Inferior parietal cortex (tissue), 1 donor: ENCODE measurements around the gene DGCR8.

ENCODE experiments used
- DNase-seq: peaks from one replicate; pipeline ENCODE4 v3.0.0-alpha.2; 2016; ENCODE audit errors: extremely low spot score

Gene DGCR8

DNA sequence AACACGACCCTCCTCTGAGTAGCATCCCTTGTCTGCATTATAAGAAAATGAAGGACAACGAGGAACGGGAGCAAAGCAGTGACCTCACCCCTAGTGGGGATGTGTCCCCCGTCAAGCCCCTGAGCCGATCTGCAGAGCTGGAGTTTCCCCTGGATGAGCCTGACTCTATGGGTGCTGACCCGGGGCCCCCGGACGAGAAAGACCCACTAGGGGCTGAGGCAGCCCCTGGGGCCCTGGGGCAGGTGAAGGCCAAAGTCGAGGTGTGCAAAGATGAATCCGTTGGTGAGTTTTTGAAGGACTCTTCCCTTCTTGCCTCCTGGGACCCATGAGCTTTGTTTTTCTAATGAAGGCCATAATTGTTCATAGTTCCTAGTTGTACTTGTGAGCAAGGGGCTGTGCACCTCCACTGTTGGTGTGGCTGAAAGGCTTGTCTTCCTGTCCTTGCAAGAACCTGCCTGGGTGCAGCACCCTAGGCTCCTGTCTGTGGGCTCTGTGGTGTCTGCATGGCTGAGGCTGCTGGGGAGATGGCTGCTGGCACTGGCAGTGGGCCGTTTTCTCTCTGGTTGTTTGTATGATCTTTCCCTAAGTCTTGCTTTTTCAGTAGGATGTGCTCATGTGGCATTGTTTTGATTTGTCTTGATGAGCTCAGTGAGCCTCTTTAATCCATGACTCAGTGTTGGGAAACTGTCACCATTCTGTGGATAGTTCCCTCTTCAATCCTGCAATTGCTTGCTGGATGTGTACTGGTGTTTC is 10.1 kb downstream of the DGCR8 start:
- no peak for DNase-seq

DNA sequence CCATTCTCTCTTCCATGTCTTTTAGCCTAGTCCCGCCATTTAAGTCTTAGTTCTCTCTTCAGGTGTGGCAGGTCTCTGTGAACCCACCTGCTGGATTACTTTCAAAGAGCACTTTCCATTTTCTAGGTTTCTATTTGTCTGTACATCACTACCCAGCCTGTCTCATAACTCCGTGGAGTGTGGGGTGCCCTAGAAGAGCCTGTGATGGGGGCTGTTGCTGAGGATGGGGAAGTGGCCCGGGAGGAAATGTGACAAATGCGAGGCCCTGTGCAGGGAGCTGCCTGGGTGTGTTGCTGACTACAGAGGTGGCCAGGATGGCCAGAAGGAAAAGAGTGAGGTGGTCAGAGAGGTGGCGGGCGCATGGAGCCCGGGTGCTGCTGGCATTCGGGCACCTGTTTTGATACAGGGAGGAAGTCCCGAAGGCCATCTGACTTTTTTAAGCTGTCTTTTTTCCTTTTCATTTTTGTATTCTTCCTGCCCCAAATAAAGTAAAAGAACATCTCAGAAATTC is 10.7 kb downstream of the DGCR8 start:
- DNase-seq: no peak

DNA sequence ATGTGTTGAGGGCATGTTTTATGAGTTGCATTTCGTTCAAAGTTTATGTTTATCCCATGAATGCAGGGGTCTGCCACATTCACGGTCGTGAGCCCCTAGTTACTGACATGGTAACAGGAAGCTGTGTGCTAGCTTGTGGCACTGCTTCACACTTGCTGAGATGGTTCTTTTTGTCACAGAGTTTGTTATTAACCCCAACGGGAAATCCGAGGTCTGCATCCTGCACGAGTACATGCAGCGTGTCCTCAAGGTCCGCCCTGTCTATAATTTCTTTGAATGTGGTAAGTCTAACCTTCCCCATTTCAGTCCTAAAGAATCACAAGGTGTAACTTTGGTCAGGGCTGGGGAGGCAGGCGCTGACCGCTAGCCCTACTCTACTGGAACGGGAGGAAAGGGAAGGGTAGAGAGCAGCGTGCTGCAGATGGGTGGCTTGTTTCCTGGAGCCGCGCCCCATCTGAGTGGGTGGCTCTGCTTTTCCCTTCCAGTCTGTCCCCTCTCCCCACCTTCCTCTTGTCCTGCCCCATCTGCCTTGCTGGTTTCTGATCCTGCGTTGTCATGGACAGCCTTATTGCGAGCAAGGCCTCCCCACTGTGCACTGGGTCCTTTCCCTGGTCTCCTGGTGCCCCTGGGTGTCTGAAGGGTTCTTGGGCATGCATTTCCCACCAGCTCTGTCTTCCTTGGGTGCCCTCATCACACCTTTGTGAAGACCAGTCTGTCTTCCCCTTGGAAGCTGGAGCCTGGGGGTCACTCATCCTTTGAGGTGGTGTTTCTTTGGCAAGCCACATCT is 11.8 kb downstream of the DGCR8 start:
- no peak for DNase-seq

DNA sequence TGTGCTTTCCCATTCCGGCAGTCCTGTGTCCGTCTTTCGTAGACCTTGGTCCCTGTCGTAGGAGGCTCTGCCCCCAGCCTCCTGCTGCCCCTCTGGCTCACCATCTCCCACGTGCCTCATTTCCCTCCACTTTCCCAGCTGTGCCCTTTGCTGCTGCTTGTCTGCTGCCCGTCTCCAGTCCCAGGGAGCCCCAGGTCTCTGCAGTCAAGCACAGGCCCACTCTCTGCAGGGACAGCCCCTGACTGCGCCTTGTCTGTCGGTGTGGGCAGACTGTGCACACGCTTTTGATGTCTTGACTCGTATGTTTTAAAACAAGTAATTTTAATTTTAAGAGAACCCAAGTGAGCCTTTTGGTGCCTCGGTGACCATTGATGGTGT is 12.4 kb downstream of the DGCR8 start:
- DNase-seq: no peak

DNA sequence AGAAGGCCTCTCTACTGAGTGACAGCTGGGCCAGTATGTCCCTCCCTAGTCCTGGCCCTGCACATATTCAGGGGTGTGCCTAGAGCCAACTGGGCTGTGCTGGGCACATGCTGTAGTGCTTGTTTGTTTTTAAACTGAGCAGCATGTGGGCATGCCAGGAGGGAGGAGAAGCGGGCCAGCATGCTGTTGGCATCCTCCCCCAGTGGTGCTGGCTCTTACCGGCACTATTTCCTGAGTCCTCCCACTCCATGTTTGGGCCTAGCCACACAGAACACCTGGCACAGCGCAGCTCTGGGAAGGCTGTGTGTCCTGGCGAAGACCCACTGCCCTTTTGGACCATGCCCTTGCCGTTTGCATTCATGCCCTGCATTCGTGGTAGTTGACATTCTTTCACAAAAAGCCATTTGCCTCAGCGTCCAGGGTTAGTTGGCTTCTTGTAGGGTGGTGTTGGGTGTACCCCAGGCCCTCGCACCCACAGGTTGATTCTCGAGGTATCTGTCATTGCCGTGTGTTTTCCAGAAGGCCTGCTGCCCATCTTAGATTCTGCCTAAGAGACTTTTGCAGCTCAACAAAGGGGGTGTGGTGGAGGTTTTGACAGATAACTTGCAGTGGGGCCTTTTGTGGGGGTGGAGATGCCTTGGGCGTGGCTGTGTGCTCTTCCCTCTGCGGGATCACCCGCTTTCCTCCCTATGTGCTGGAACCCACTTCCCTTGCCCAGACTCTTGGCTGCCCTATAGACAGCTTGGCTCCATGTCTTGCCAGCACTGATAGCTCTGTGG is 13.6 kb downstream of the DGCR8 start:
- no peak for DNase-seq

DNA sequence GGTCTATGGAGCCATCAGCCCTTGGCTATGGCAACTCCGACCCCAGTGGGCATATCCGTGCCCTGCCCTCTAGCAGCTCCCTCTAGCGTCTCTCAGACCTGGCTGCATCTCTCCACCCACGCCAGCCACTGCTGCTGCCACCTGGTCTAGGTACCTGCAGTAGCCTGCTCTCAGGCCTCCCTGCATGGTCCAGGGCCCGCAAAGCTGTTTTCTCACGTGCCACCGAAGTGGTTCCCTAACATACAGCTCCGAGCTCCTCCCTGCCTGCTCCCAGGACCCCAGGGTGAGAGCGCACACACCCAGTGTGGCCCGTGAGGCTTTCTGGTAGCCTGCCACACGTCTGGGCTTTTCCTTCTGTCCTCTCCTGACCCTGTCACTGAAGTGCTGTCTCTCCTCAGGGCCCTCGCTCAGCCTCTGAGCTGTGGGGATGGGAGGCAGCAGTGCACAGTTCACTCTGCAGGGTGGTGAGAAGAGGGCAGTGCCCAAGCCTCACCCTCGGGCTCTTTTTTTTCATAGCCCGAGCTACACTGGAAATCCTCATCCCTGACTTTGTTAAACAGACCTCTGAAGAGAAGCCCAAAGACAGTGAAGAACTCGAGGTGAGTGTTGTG is 14.3 kb downstream of the DGCR8 start:
- DNase-seq: no peak

DNA sequence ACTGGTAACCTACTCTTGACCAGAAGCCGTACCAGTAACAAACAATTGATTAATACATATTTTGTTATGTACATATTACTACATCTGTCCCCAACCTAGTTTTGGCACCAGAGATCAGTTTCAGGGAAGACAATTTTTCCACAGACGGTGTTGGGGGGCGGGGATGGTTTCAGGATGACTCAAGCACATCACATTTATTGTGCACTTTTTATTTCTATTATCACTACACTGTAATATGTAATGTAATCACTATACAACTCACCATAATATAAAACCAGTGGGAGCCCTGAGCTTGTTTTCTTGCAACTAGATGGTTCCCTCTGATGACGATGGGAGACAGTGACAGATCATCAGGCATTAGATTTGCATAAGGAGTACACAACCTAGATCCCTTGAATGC is 15.5 kb downstream of the DGCR8 start:
- no peak for DNase-seq

DNA sequence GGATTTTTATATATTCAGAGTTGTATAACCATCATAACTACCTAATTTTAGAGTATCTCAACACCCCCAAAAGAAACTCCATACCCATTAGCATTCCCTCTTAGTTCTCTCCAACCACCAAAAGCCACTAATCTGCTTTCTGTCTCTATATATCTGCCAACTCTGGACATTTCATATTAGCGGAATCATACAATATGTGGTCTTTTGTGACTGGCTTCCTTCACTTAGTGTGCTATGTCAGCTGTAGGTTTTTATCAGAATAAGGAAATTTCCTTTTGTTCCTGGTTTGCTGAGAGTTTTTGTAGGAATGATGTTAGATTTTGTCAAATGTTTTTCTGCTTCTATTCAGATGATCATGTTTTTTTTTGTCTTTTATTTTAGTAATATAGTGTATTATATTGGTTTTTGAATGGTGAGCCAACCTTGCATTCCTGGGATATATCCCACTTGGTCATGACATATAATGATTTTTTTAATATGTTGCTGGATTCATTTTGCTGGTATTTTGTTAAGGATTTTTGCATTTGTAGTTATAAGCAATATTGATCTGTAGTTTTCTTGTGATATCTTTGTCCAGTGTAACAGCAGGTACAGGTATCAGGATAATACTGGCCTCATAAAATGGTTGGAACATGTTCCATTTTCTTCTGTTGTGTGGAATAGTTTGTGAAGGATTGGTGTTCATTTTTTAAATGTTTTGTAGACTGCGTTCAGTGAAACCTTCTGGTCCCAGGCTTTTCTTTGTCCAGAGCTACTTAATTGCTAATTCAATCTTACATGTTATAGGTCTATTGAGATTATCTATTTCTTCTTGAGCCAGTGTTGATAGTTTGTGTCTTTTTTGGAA is 16.8 kb downstream of the DGCR8 start:
- DNase-seq: no peak

DNA sequence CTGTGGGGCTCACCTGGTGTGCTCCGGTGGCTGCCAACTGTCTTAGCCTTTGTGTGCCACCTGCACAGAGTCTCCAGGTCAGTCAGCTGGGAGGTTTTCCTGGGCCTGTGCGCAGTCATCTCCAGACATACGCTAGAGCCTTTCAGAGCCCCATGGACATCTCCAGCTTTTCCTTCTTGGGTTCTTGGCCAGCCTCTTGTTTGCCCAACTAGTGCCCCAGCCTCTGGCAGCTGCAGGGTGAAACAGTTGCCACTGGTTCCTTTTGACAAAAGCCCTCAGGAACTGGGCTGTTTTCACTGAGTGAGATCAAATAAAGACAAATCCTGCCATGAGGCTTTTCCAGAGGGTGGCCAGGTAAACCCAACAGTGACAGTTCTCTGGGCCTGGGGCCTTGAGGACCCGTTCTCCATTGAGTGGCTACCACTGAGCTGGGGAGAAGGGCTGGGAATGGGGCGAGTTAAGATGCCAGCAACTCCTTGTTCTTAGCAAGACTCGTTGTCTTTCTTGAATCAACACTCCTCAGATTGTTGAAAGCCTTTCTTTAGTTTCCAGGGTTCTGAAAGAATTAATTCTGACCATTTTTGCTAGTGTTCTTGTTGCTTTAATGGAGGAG is 19.2 kb downstream of the DGCR8 start:
- no peak for DNase-seq

DNA sequence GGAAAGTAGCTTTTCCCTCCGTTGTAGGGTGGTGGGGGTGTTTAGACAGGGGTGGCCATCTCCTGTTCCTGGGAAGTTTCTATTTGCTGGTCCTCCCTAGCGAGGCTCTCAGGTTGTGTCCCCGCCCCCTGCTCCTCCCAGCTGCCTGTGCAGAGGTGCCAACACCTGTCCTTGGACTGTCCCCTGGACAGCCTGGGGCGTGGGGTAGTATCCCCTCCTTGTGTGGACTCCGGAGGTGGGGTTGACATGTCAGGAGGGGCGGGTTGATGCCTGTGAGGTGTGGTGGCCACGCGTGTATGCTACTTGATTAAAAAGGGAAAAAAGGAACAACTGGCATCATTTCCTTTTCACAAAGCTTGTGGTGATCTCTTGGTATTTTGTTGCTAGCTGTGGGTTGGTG is 21.6 kb downstream of the DGCR8 start:
- DNase-seq: no peak

DNA sequence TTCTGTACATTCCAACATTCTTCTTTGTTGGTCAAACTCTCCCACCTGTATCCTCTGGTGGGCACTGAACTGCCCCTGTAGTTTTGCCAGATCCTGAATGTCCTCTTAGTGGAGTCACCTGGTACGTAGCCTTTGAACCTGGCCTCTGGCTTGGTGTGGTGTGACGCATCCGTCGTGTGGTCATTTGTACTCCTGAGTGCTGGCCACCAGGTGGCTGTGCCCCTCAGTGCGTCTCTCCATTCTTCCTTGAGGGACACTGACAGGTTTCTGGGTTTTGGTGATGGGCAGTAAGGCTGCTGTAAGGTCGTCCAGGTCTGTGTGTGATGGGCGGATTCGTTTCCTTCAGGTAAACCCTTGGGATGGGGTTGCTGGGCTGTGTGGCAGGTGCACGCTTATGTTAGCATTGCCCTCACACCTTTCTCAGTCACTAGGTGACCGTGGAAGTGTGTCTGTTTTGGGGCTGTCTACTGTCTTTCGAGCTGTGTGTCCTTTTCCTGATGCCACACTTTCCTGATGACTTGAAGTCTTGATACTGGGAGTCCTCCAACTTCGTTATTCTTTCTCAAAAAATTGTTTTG is 22.3 kb downstream of the DGCR8 start:
- DNase-seq: no peak

DNA sequence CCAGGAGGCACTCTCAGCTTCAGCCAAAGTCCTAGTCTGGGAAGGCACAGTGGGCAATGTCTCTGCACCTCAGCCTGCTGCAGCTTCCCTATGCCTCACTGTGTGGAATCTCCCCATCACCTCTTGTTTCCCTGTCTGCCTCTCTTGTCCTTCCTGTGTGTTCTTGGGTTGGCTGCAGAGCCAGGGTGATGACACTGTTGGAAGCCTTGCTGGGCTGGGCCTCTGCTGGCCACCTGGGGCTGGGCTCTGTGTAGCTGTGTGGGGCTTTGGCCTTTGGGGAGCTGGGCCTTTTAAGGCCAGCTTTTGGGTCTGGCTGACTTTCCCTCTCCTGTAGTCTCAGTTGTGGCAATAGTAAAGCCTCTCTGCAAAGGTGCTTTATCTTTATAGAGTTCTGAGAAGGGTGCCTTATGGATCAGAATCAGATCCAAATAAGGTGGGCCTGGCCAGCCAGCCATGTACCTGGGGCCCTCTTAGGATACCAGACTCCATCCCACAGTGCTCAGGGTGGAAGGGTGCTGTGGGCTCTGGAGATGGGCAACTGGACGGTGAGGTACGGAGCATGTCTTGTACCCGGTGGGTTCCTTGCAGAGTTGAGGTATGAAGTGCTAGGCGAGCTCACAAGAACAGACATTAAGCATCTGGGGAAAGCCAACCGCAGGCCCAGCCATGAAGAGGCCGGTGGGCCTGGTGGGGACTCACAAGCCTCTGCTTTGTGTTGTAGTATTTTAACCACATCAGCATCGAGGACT is 25.6 kb downstream of the DGCR8 start:
- no peak for DNase-seq

DNA sequence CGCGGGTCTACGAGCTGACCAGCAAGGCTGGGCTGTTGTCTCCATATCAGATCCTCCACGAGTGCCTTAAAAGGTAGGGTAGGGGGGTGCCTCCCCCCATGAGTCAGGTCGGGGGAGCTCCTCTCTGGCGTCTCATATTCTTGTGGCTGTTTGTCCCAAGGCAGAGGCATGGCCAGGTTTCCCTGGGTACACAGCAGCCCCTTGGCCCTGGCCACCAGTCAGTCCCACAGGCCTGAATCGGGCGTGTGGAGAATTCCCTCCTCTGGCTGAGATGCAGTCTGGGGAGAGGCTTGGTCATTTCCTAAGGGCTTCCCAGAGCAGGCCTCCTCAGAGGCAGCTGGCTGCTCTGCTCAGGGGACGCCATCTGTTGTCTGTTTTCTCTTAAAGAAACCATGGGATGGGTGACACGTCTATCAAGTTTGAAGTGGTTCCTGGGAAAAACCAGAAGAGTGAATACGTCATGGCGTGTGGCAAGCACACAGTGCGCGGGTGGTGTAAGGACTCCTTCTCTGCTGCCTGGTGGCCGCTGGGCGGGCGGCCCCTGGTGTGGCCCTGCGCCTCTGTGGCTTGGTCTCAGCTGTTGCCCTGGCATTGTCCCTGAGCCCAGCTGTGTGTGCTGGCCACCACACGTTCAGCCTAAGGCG is 26.3 kb downstream of the DGCR8 start:
- no peak for DNase-seq

DNA sequence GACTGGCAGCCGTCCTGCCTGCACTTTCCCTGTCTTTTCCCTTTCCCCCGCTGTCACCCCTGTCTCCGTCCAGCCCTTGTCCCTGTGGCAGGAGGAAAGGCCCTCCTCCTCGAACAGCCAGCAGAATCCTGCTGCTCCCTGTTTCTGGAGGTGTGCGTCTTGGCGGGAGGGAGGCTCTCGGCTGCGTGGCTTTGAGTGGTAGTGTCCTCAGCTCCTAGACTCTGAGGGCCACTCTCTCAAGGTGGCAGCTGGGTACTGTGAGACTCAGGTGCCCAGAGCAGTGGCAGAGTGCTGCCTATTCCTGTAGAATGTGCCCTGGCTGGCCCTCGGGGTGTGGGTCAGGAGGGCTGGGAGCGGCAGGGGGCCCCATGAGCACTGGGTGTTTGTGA is 26.8 kb downstream of the DGCR8 start:
- DNase-seq: no peak

DNA sequence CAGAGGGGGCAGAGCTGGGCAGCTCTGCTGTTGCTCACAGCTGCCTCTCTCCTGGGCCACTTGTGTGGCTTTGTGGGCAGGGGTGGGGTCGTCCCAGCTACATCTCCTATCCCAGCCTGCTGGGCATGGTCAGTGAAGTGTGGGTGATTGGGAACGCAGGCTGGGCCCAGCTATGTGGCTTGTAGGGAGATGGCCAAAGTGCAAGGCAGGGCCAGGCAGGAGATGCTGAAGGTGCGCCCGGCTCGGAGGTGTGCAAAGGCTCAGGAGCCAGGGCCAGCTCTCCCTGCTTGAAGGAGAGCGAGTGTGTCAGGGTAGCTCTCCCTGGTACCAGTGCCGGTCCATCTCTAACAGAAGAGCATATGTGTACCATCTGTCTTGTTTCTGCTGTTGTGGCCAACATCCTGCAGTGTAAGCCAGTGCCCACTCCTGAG is 27.4 kb downstream of the DGCR8 start:
- no peak for DNase-seq

DNA sequence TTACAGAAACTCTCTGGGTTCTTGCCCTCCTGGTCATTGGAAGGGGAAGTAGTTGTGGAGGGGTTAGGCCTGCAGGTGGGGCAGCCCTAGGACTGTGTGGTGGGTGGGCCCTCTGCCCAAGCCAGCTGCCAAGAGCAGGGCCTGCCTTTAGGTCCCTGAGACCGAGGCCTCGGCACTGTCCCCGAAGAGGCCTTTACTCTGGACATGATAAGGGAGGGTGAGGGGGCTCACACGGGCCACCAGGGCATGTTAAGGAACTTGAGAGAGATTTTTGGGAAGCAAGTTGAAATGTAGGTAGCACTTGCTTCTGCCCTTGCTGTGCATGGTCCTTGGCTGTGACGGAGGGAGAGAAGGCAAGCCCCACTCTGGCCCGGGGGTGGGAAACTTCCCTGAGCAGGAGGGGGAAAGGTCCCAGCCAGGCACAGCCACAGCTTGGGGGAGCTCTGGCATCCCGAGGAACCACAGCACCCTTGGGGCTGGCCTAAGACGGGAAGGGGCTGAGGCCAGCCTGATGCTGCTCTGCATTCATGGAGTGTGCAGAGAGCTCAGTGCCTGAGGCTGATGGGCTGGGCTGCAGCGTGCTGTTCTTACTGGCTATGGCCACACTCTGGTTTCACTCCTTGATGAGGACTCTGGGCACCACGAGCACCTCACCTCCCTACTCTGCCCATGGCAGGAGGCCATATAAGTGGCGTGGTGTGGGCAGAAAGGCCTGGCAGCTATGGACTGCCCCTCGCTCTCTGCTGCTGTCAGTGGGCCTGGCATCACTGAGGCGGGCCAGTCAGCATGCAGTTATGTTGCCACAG is 28.1 kb downstream of the DGCR8 start:
- DNase-seq: no peak

DNA sequence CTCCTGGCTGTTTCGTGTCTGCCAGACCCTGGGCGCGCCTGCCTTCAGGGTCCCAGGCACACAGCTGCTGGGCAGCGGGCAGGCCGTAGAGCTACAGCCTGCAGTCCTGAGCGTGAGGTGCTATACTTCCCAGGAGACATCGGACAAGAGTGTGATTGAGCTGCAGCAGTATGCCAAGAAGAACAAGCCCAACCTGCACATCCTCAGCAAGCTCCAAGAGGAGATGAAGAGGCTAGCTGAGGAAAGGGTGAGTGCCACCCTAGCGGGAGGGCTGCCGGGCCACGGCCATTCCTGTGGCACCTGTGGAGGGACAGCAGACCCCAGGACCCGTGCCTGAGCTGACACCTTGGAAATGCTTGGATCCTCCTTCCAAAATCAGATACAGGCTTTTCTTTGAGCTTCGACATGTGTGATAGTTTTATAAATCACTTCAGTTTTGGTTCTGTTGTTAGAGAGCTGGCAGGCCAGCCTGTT is 28.8 kb downstream of the DGCR8 start:
- no peak for DNase-seq
